Transverse colon (tissue), 4 donors: ENCODE data around the gene LST1.

Source experiments
- CTCF ChIP-seq, 5 experiments: fragments of 200-600 bp in 3 of 5; fragments of 450-650 bp in 2 of 5; sonication (generic) in 3 of 5; IDR thresholded peaks; 1 replicate in 2 of 5; 2 replicates in 3 of 5; pipeline ENCODE4 v1.5.1; 2016 to 2017; ENCODE audit warnings: antibody characterized with exemption in 5 of 5, inconsistent platforms in 3 of 5, mild to moderate bottlenecking in 2 of 5, moderate library complexity in 1 of 5
- POLR2AphosphoS5 ChIP-seq, 3 donors: sonication (generic); formaldehyde crosslinking; IDR thresholded peaks; one replicate each; pipeline ENCODE4 v1.6.1; 2016; ENCODE audit warnings: antibody characterized with exemption in 3 of 3

- TF ChIP-seq CTCF (IDR thresholded peaks at IDR 0.05) (no peak), POLR2AphosphoS5 (IDR thresholded peaks at IDR 0.05) (no peak)
Measured at GRCh38 chr6:31587791-31588777, 2.0 kb downstream of the LST1 start.
